Ascending aorta (tissue), 2 donors: ENCODE measurements around the gene VIPR1. TPM values are rescaled to one million over a fixed set of nuclear protein-coding genes. Genes with fewer than 3 reads are reported as not detected.

Experiments used
- DNase-seq, 2 donors: peaks; one replicate each; pipeline ENCODE4 v3.0.0-alpha.2; 2019; ENCODE audit warnings: low spot score in 2 of 2
- H3K27ac ChIP-seq, 2 donors: fragments of 200-600 bp; sonication (generic); one replicate each; pipeline ENCODE4 v1.5.1; 2016 to 2017; ENCODE audit warnings: mild to moderate bottlenecking in 1 of 2
- H3K27me3 ChIP-seq: fragments of 200-600 bp; sonication (generic); one replicate; pipeline ENCODE4 v1.5.1; 2017
- H3K36me3 ChIP-seq, 2 donors: fragments of 200-600 bp; sonication (generic); one replicate each; pipeline ENCODE4 v1.5.1; 2016
- H3K4me1 ChIP-seq, 2 donors: fragments of 200-600 bp; sonication (generic); one replicate each; pipeline ENCODE4 v1.5.1; 2016 to 2017; ENCODE audit warnings: mild to moderate bottlenecking in 1 of 2
- H3K4me3 ChIP-seq, 2 donors: fragments of 200-600 bp; sonication (generic); one replicate each; pipeline ENCODE4 v1.5.1; 2016 to 2017; ENCODE audit warnings: mild to moderate bottlenecking in 1 of 2
- H3K9me3 ChIP-seq, 2 donors: fragments of 200-600 bp; sonication (generic); one replicate each; pipeline ENCODE4 v1.5.1; 2016
- CTCF ChIP-seq, 3 experiments: fragments of 200-600 bp in 2 of 3; fragments of 450-650 bp in 1 of 3; sonication (generic) in 2 of 3; IDR thresholded peaks; one replicate each; pipeline ENCODE4 v1.5.1; 2016 to 2019; ENCODE audit warnings: antibody characterized with exemption in 3 of 3, mild to moderate bottlenecking in 1 of 3, moderate library complexity in 1 of 3
- intact Hi-C: fragments of 100-400 bp; cut with DNase I; formaldehyde crosslinking; loops from one replicate; pipeline ENCODE4 v1.15.1; 2023
- total RNA-seq: library from RNA; depleted of rRNA; stranded (reverse); fragments of >200 nt; gene quantifications from one replicate; pipeline ENCODE4 v1.1.0, GENCODE V29; 2016

The VIPR1 gene
- total RNA-seq, 1 donor from 2014 or later, result 3.5 TPM

GRCh38 chr3:42581709-42582473 lies 79.4 kb downstream of the VIPR1 start, which contains the start of gene SEC22C:
SEC22C (minus strand) TSS chr3:42581967; CDS start chr3:42569046, 12,921 bp downstream.
- Histone ChIP-seq H3K27ac (peak within 1 kb of the TSS; percentile 84 to 90), H3K9me3 (no peaks in the 10 kb centered on the region), H3K4me3 (peak within 1 kb of the TSS; percentile 86 to 96), H3K27me3 (no peaks in the 10 kb centered on the region), H3K4me1 (peaks cover 0 to 16% of the 10 kb centered on the region in 2 donors), H3K36me3 (peaks cover 0 to 8% of the 10 kb centered on the region in 2 donors)
- DNase-seq, result peak; percentile 84 to 98
- peak in 2 of 3 experiments; percentile 16 to 49 for TF ChIP-seq CTCF (IDR thresholded peaks at IDR 0.05)
- intact Hi-C loops, result loop anchor here (1.0 to 10.0 kb wide), 3 partner anchors 72 to 303 kb away; no protein-coding TSS in a partner anchor

GRCh38 chr3:42582474-42583070 lies 80.1 kb downstream of the VIPR1 start:
- intact Hi-C loops, result loop anchor here (2.0 to 10.0 kb wide), 2 partner anchors 164 to 302 kb away; no protein-coding TSS in a partner anchor
- H3K4me3 ChIP-seq, result peak overlapping the region; percentile 86 to 96
- H3K27ac ChIP-seq, result peak overlapping the region; percentile 84 to 90
- H3K36me3 ChIP-seq, result peaks cover 0 to 4% of the 10 kb centered on the region in 2 donors
- no peaks in the 10 kb centered on the region for H3K27me3 ChIP-seq
- peak in 1 of 3 experiments; percentile 30 for TF ChIP-seq CTCF (IDR thresholded peaks at IDR 0.05)
- no peaks in the 10 kb centered on the region for H3K9me3 ChIP-seq
- peaks cover 0 to 16% of the 10 kb centered on the region in 2 donors for H3K4me1 ChIP-seq
- no peak for DNase-seq

Other genes starting within 250 kb of the VIPR1 start
- not detected for gene CCK, start 236.5 kb upstream of the VIPR1 start, total RNA-seq
- not detected for gene LYZL4, start 92.0 kb upstream of the VIPR1 start, total RNA-seq
- gene SEC22C, start 79.3 kb downstream of the VIPR1 start, total RNA-seq, result 28.3 TPM
- gene SS18L2, start 88.2 kb downstream of the VIPR1 start, total RNA-seq, result 1.5 TPM
- 41.7 TPM for gene NKTR, start 98.0 kb downstream of the VIPR1 start, total RNA-seq
- 69.3 TPM for gene ZBTB47, start 151.1 kb downstream of the VIPR1 start, total RNA-seq
- gene KLHL40, start 182.9 kb downstream of the VIPR1 start, total RNA-seq, result not detected
- gene HHATL, start 200.2 kb downstream of the VIPR1 start, total RNA-seq, result not detected